ENCODE measurements around the gene NALCN.

The NALCN gene

DNA sequence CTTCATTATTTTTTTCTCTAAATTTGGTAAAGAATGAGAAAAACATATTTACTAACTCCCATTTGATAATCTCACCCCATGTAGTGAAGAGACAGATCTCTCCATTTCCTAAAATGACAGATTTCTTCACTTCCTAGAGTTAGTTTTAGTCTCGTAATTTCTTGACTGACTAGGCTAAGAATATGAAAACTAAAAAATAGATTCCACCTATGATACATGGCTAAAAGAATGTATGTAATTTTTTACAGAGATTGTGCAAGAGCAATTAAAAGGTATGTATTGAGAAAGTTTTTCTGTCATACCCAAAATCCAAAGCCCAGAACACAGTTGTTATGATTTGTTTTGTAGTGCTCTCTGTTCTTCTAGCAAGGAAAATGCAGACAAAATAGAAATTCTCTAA is 9.5 kb downstream of the NALCN start:
- no peak overlapping the region for H3K4me3 ChIP-seq (ENCODE audit: control insufficient read depth, low read depth, low read length)
- TF ChIP-seq, protein P1, sequence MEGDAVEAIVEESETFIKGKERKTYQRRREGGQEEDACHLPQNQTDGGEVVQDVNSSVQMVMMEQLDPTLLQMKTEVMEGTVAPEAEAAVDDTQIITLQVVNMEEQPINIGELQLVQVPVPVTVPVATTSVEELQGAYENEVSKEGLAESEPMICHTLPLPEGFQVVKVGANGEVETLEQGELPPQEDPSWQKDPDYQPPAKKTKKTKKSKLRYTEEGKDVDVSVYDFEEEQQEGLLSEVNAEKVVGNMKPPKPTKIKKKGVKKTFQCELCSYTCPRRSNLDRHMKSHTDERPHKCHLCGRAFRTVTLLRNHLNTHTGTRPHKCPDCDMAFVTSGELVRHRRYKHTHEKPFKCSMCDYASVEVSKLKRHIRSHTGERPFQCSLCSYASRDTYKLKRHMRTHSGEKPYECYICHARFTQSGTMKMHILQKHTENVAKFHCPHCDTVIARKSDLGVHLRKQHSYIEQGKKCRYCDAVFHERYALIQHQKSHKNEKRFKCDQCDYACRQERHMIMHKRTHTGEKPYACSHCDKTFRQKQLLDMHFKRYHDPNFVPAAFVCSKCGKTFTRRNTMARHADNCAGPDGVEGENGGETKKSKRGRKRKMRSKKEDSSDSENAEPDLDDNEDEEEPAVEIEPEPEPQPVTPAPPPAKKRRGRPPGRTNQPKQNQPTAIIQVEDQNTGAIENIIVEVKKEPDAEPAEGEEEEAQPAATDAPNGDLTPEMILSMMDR (conservative IDR thresholded peaks at IDR 0.05; ENCODE audit: control insufficient read depth, insufficient read depth, low read depth, low read length): no peak
- DNase-seq (ENCODE audit: low read depth): no peak

DNA sequence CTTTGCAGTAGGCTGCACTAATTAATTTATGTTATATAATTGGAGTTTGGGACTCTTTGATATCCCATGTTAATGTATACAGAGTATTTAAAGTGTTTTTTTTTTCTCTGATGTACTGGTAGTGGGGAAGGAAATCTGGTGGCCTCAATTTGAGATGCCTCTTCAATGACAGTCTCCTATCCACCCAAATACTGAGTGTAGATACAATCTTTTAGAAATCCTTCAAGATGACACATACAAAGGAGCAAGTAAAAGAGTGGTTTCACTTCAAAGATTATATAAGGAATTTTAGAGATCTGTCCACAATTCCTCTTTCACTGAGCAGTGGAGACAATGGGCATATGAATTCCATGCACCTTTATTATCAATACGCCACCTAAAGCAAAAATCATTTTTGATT is 15.1 kb downstream of the NALCN start:
- TF ChIP-seq, protein P1 (conservative IDR thresholded peaks at IDR 0.05; ENCODE audit: control insufficient read depth, insufficient read depth, low read depth, low read length): no peak
- H3K4me3 ChIP-seq (ENCODE audit: control insufficient read depth, low read depth, low read length): no peak overlapping the region
- DNase-seq (ENCODE audit: low read depth): no peak

DNA sequence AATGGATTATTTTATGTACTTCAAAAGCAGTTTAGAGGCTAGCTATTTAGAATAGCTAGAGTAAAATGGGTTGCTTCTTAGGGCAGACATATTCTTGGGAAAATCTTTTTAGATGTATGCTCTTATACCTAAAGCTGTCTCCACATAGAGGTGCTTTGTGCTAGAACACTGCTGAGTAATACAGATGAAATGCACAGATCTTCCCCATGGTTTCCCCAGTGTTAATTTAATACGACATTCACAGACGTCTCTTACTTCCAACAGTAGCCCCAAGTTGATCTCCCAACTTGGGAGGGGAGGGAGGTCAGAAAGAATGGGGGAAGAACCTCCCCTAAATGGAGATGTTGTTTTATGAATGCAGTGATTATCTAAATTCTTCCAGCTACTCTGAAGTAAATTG is 16.9 kb downstream of the NALCN start:
- TF ChIP-seq, protein P1 (conservative IDR thresholded peaks at IDR 0.05; ENCODE audit: control insufficient read depth, insufficient read depth, low read depth, low read length): no peak
- no peak for DNase-seq (ENCODE audit: low read depth)

GRCh38 chr13:101398920-101399319 is 17.4 kb downstream of the NALCN start:
- TF ChIP-seq, protein P1 (conservative IDR thresholded peaks at IDR 0.05; ENCODE audit: control insufficient read depth, insufficient read depth, low read depth, low read length): no peak
- DNase-seq (ENCODE audit: low read depth): peak; percentile 86
- H3K4me3 ChIP-seq (ENCODE audit: control insufficient read depth, low read depth, low read length): no peak overlapping the region

More for the DNA sequence above, 16.9 kb downstream of the NALCN start:
- no peak overlapping the region for H3K4me3 ChIP-seq (ENCODE audit: control insufficient read depth, low read depth, low read length)

- TF ChIP-seq, protein P1 (conservative IDR thresholded peaks at IDR 0.05; ENCODE audit: control insufficient read depth, insufficient read depth, low read depth, low read length): no peak
These were observed 18.1 kb downstream of the NALCN start for GRCh38 chr13:101398191-101398590.

DNA sequence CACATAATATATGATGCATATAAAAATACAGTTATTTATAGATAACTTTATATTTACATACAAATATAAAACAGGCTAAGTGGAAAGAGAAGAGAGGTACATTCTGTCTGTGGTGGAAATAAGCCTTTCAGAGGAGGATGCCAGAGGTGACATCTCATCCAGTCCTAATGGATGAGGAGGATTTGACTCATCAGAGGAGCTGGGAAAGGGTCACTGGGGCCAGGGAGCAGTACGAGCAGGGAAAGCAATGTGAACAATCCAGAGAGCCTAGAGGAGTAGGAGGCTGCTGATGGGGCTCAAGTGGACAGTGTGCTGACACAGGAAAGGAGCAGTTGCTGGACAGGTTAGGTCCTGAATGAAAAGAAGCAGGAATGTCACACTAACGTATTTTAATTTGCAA is 18.6 kb downstream of the NALCN start:
- peak; percentile 91 for DNase-seq (ENCODE audit: low read depth)
- TF ChIP-seq, protein P1 (conservative IDR thresholded peaks at IDR 0.05; ENCODE audit: control insufficient read depth, insufficient read depth, low read depth, low read length): no peak
- no peak overlapping the region for H3K4me3 ChIP-seq (ENCODE audit: control insufficient read depth, low read depth, low read length)

More at GRCh38 chr13:101398191-101398590, 18.1 kb downstream of the NALCN start:
- no peak overlapping the region for H3K4me3 ChIP-seq (ENCODE audit: control insufficient read depth, low read depth, low read length)
- DNase-seq (ENCODE audit: low read depth): peak; percentile 71

DNA sequence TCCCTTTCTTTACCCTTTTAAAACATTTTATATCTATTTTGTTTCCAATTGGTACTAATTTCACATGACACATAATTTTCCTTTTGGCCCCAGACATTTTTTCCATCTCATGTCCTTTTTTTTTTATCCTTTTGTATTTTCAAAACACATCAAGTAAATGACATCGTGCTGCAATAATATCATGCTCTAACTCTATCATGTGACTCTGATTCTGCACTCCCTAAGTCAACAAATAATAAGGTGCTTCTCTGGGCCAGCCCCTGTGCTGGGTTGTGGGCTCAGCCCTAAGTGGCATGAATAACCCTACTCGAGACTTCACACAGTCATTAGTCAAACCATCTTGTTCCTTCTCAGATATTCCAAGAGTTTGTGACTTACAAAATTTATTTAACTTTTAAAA is 21.7 kb downstream of the NALCN start:
- no peak overlapping the region for H3K4me3 ChIP-seq (ENCODE audit: control insufficient read depth, low read depth, low read length)
- TF ChIP-seq, protein P1 (conservative IDR thresholded peaks at IDR 0.05; ENCODE audit: control insufficient read depth, insufficient read depth, low read depth, low read length): no peak
- DNase-seq (ENCODE audit: low read depth): no peak
